Loucy (cell line): ENCODE results near the gene IFI6.

Source experiments
- CTCF ChIP-seq: fragments of 200-600 bp; sonication (generic); conservative IDR thresholded peaks from 2 replicates; pipeline ENCODE4 v1.5.1; 2014; ENCODE audit warnings: mild to moderate bottlenecking, antibody characterized with exemption, low read length
- EZH2phosphoT487 ChIP-seq: fragments of 200-600 bp; IDR thresholded peaks from 2 replicates; pipeline ENCODE4 v1.6.1; 2018; ENCODE audit warnings: antibody characterized with exemption, mild to moderate bottlenecking, moderate library complexity, borderline replicate concordance

GRCh38 chr1:27664291-27664690, 7.7 kb downstream of the IFI6 start:
- TF ChIP-seq EZH2phosphoT487: no peak
- TF ChIP-seq CTCF: no peak
